ENCODE results near the gene CBFA2T2. TPM values are rescaled to one million over a fixed set of nuclear protein-coding genes. Genes with fewer than 3 reads are reported as not detected.
"Not testable (repeated sequence)": the region's sequence is repeated elsewhere in the genome, so short reads cannot be mapped to it uniquely, and the experiment has no call there.

Gene CBFA2T2
- total RNA-seq, 1 experiment from 2014 or later: 13.1 TPM

DNA sequence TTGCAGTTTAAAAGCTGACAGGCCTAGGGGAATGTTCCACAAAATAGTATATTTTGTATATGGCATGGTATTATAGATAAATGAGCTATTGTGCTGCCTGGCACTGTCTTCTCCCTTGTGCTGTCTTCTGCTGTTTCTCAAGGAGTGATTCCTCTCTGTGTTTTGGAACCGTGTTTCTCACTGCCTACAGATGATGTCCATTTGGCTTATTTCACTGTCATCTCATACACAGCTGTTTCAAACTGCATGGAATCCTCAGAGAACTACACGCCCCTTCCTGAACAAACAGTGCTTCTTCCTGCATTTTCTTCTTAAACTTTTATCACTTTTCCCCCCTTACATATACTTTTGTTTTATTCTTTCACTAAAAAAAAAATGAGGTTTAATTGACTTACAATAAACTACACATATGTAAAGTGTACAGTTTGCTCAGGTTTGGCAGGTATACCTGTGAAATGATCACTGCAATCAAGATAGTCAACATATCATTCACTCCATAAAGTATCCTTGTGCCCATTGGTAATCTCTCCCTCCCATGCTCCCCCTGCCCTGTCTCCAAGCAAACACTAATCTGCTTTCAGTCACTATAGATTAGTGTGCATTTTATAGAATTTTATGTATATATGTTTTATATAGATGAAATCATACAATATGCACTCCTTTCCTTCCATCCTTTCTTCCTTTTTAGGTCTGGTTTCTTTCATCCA, 43.0 kb downstream of the CBFA2T2 start:
- Histone ChIP-seq H3K9me3 (ENCODE audit: low read depth, low read length, poor library complexity, severe bottlenecking) (no peaks in the 10 kb centered on the region), H3K27ac (ENCODE audit: low read depth, low read length, poor library complexity, severe bottlenecking) (peak overlapping the region; percentile 76), H3K4me3 (ENCODE audit: low read depth, low read length, poor library complexity, severe bottlenecking) (no peak overlapping the region), H3K36me3 (ENCODE audit: insufficient read depth, low read length, poor library complexity, severe bottlenecking) (no peaks in the 10 kb centered on the region), H3K27me3 (replicated peaks; ENCODE audit: insufficient read depth, low read depth, low read length, poor library complexity) (no peaks in the 10 kb centered on the region), H3K4me1 (ENCODE audit: insufficient read depth, low read length, poor library complexity, severe bottlenecking) (peaks cover 21% of the 10 kb centered on the region)
- TF ChIP-seq EZH2 (IDR thresholded peaks at IDR 0.05; ENCODE audit: borderline replicate concordance, low read depth, low read length, poor library complexity, severe bottlenecking): no peak
- TF ChIP-seq, protein P1, sequence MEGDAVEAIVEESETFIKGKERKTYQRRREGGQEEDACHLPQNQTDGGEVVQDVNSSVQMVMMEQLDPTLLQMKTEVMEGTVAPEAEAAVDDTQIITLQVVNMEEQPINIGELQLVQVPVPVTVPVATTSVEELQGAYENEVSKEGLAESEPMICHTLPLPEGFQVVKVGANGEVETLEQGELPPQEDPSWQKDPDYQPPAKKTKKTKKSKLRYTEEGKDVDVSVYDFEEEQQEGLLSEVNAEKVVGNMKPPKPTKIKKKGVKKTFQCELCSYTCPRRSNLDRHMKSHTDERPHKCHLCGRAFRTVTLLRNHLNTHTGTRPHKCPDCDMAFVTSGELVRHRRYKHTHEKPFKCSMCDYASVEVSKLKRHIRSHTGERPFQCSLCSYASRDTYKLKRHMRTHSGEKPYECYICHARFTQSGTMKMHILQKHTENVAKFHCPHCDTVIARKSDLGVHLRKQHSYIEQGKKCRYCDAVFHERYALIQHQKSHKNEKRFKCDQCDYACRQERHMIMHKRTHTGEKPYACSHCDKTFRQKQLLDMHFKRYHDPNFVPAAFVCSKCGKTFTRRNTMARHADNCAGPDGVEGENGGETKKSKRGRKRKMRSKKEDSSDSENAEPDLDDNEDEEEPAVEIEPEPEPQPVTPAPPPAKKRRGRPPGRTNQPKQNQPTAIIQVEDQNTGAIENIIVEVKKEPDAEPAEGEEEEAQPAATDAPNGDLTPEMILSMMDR (conservative IDR thresholded peaks at IDR 0.05; ENCODE audit: low read depth, low read length): no peak
- DNase-seq (ENCODE audit: low spot score): no peak
- CTCF ChIA-PET: no interaction called here
- no TSS peak for BruUV-seq (replicated peaks)
- intact Hi-C loops (cut with micrococcal nuclease; ENCODE audit: unreplicated experiment): no loop called here
- POLR2A ChIA-PET (ENCODE audit: low non-redundant PET): no interaction called here

DNA sequence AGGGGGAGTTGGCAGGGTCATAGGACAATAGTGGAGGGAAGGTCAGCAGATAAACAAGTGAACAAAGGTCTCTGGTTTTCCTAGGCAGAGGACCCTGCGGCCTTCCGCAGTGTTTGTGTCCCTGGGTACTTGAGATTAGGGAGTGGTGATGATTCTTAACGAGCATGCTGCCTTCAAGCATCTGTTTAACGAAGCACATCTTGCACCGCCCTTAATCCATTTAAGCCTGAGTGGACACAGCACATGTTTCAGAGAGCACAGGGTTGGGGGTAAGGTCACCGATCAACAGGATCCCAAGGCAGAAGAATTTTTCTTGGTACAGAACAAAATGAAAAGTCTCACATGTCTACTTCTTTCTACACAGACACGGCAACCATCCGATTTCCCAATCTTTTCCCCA, 45.8 kb downstream of the CBFA2T2 start:
- H3K4me3 ChIP-seq (ENCODE audit: low read depth, low read length, poor library complexity, severe bottlenecking); H3K9me3 ChIP-seq (ENCODE audit: low read depth, low read length, poor library complexity, severe bottlenecking); H3K27ac ChIP-seq (ENCODE audit: low read depth, low read length, poor library complexity, severe bottlenecking); CTCF ChIA-PET; DNase-seq (ENCODE audit: low spot score); POLR2A ChIA-PET (ENCODE audit: low non-redundant PET); H3K36me3 ChIP-seq (ENCODE audit: insufficient read depth, low read length, poor library complexity, severe bottlenecking); intact Hi-C loops (cut with micrococcal nuclease; ENCODE audit: unreplicated experiment); H3K27me3 ChIP-seq (replicated peaks; ENCODE audit: insufficient read depth, low read depth, low read length, poor library complexity); BruUV-seq (replicated peaks): not testable (repeated sequence)
- H3K4me1 ChIP-seq (ENCODE audit: insufficient read depth, low read length, poor library complexity, severe bottlenecking): peaks cover 29% of the 10 kb centered on the region

DNA sequence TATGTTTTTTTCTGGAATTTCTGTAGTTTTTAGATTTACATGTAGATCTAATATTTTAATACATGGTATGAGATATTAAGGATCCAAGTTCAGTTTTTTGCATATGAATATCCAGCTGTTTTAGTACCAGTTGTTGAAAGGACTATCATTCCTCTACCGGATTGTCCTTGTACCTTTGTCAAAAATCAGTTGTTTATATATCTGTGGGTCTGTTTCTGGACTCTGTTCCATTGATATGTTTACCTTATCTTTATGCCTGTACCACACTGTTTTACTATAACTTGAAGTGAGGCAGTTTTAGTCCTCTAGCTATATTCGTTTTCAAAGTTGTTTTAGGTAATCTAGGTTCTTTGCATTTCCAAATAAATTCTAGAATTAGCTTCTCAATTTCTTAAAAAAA, 47.7 kb downstream of the CBFA2T2 start:
- H3K36me3 ChIP-seq (ENCODE audit: insufficient read depth, low read length, poor library complexity, severe bottlenecking): no peaks in the 10 kb centered on the region
- no peaks in the 10 kb centered on the region for H3K27me3 ChIP-seq (replicated peaks; ENCODE audit: insufficient read depth, low read depth, low read length, poor library complexity)
- no peak overlapping the region for H3K27ac ChIP-seq (ENCODE audit: low read depth, low read length, poor library complexity, severe bottlenecking)
- TF ChIP-seq, protein P1 (conservative IDR thresholded peaks at IDR 0.05; ENCODE audit: low read depth, low read length): no peak
- TF ChIP-seq EZH2 (IDR thresholded peaks at IDR 0.05; ENCODE audit: borderline replicate concordance, low read depth, low read length, poor library complexity, severe bottlenecking): no peak
- no TSS peak for BruUV-seq (replicated peaks)
- H3K9me3 ChIP-seq (ENCODE audit: low read depth, low read length, poor library complexity, severe bottlenecking): no peaks in the 10 kb centered on the region
- no peak for DNase-seq (ENCODE audit: low spot score)
- peaks cover 16% of the 10 kb centered on the region for H3K4me1 ChIP-seq (ENCODE audit: insufficient read depth, low read length, poor library complexity, severe bottlenecking)
- intact Hi-C loops (cut with micrococcal nuclease; ENCODE audit: unreplicated experiment): no loop called here
- POLR2A ChIA-PET (ENCODE audit: low non-redundant PET): interaction anchor here (0.6 kb wide), 2 partner anchors 31 to 200 kb away, joined by 6 read pairs; no protein-coding TSS in a partner anchor
- H3K4me3 ChIP-seq (ENCODE audit: low read depth, low read length, poor library complexity, severe bottlenecking): no peak overlapping the region
- CTCF ChIA-PET: no interaction called here

DNA sequence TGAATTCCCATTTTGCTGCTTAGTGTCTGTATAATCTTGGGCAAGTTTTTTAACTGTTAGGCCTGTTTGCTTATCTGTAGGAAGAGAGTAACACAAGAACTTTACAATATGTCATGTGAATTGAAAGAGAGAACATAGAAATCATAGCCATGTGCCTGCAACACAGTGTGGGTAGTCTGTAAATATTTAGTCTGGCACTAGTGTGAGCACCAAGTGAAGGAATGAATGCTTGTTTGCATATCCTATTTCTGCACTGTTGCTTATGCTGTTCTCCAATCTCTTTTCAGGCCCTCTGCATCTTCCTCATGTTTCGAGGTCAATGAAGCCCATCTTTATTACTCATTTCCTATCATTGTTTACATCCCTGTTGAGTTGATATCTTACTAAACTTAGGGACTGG, 49.2 kb downstream of the CBFA2T2 start:
- DNase-seq (ENCODE audit: low spot score): no peak
- TF ChIP-seq EZH2 (IDR thresholded peaks at IDR 0.05; ENCODE audit: borderline replicate concordance, low read depth, low read length, poor library complexity, severe bottlenecking): no peak
- TF ChIP-seq, protein P1 (conservative IDR thresholded peaks at IDR 0.05; ENCODE audit: low read depth, low read length): no peak

More for the DNA sequence above, 49.2 kb downstream of the CBFA2T2 start:
- Histone ChIP-seq H3K27ac (ENCODE audit: low read depth, low read length, poor library complexity, severe bottlenecking) (no peak overlapping the region), H3K27me3 (replicated peaks; ENCODE audit: insufficient read depth, low read depth, low read length, poor library complexity) (no peaks in the 10 kb centered on the region), H3K4me1 (ENCODE audit: insufficient read depth, low read length, poor library complexity, severe bottlenecking) (peaks cover 12% of the 10 kb centered on the region), H3K36me3 (ENCODE audit: insufficient read depth, low read length, poor library complexity, severe bottlenecking) (no peaks in the 10 kb centered on the region), H3K9me3 (ENCODE audit: low read depth, low read length, poor library complexity, severe bottlenecking) (no peaks in the 10 kb centered on the region), H3K4me3 (ENCODE audit: low read depth, low read length, poor library complexity, severe bottlenecking) (no peak overlapping the region)
- ChIA-PET POLR2A (ENCODE audit: low non-redundant PET) (no interaction called here), CTCF (no interaction called here)
- BruUV-seq (replicated peaks): no TSS peak
- intact Hi-C loops (cut with micrococcal nuclease; ENCODE audit: unreplicated experiment): no loop called here

All from A673 (cell line).